K562 (cell line): ENCODE results near the gene BEST2.

Experiments used
- ELF4 ChIP-seq: fragments of 450-650 bp; formaldehyde crosslinking; IDR thresholded peaks from 2 replicates; pipeline ENCODE4 v1.4.0; 2022; ENCODE audit warnings: missing genetic modification characterization
- ZC3H11A ChIP-seq: IDR thresholded peaks from 2 replicates; pipeline ENCODE4 v1.6.1; 2012; ENCODE audit warnings: low read depth, low read length, improper control_type of control experiment

GRCh38 chr19:12757544-12758274 lies 6.1 kb downstream of the BEST2 start:
- TF ChIP-seq ZC3H11A, result no peak
- TF ChIP-seq ELF4, result no peak
